Left cardiac atrium (tissue), 4 donors: ENCODE results near the gene ANTKMT. TPM values are rescaled to one million over a fixed set of nuclear protein-coding genes. Genes with fewer than 3 reads are reported as not detected.
"Not testable (repeated sequence)": the region's sequence is repeated elsewhere in the genome, so short reads cannot be mapped to it uniquely, and the experiment has no call there.

Experiments
- ATAC-seq, 2 donors: fragments of 200-7000 bp; cut with Tn5 transposase; one replicate each; pipeline ENCODE4 v1.9.1; 2020; ENCODE audit warnings: mild to moderate bottlenecking in 2 of 2, moderate library complexity in 2 of 2
- DNase-seq: peaks from one replicate; pipeline ENCODE4 v3.0.0-alpha.2; 2020
- intact Hi-C, 2 donors: fragments of 100-400 bp; cut with DNase I; formaldehyde crosslinking; loops; one replicate each; pipeline versions ENCODE4 v1.14.1 to v1.15.1; 2022 to 2023
- total RNA-seq, 2 donors: library from RNA; stranded (reverse); fragmentation: NEBNext Ultra II Directional; extraction: Animal tissue kit (Norgen Biotek cat#: 25700); gene quantifications; one replicate each; pipeline ENCODE4 v1.2.1, GENCODE V29; 2021
- donor health status: DM: no; HTN: yes; CAD: no.
- donor health status: DM: no; HTN: yes; CAD: no; lungs with severe emphysema.
- donor health status: DM: yes; HTN: yes; CAD: no.
- donor health status: Dilated cardiomyopathy.

ANTKMT gene
- total RNA-seq, 2 donors from 2014 or later: 32.5 to 36.8 TPM

GRCh38 chr16:751152-752006 lies 30.4 kb downstream of the ANTKMT start:
- DNase-seq: no peak
- intact Hi-C loops: no loop called here

GRCh38 chr16:752007-752312 lies 31.0 kb downstream of the ANTKMT start:
- DNase-seq: no peak
- intact Hi-C loops: no loop called here
- ATAC-seq: no peak

More at GRCh38 chr16:751152-752006, 30.4 kb downstream of the ANTKMT start:
- ATAC-seq: peak; percentile 57 to 87

GRCh38 chr16:754121-754607 lies 33.2 kb downstream of the ANTKMT start:
- ATAC-seq, intact Hi-C loops: not testable (repeated sequence)

GRCh38 chr16:754656-755055 lies 33.7 kb downstream of the ANTKMT start:
- peak in 1 of 2 donors; percentile 31 for ATAC-seq
- intact Hi-C loops: no loop called here
- DNase-seq: no peak

More at GRCh38 chr16:754121-754607, 33.2 kb downstream of the ANTKMT start:
- DNase-seq: not testable (repeated sequence)

- no peak for ATAC-seq
- no peak for DNase-seq
- intact Hi-C loops: no loop called here
Observed at GRCh38 chr16:756428-756827, 35.5 kb downstream of the ANTKMT start.

GRCh38 chr16:759110-759910 lies 38.4 kb downstream of the ANTKMT start:
- DNase-seq (no peak), ATAC-seq (no peak)
- intact Hi-C loops: no loop called here

GRCh38 chr16:760065-760464 lies 39.1 kb downstream of the ANTKMT start:
- intact Hi-C loops: no loop called here

GRCh38 chr16:760545-761343 lies 39.8 kb downstream of the ANTKMT start, which contains the start of gene MSLN:
Gene MSLN (plus strand): TSS chr16:760734. CDS start chr16:762681, 1,947 bp downstream.
- peak; percentile 46 for DNase-seq
- intact Hi-C loops: no loop called here
- peak; percentile 49 to 86 for ATAC-seq

More at GRCh38 chr16:760065-760464, 39.1 kb downstream of the ANTKMT start:
- DNase-seq (no peak), ATAC-seq (peak; percentile 28 to 64)

GRCh38 chr16:761625-762513 lies 40.9 kb downstream of the ANTKMT start:
- ATAC-seq (no peak), DNase-seq (no peak)
- intact Hi-C loops: no loop called here

- DNase-seq (no peak), ATAC-seq (no peak)
- intact Hi-C loops: no loop called here
Observed at GRCh38 chr16:762595-763268, 41.8 kb downstream of the ANTKMT start.

GRCh38 chr16:763369-764183 lies 42.6 kb downstream of the ANTKMT start:
- ATAC-seq (no peak), DNase-seq (no peak)
- intact Hi-C loops: no loop called here

- intact Hi-C loops: no loop called here
- no peak for DNase-seq
- ATAC-seq: no peak
Observed at GRCh38 chr16:764184-764750, 43.3 kb downstream of the ANTKMT start.

GRCh38 chr16:764848-765487 lies 44.0 kb downstream of the ANTKMT start:
- no peak for DNase-seq
- intact Hi-C loops: no loop called here
- no peak for ATAC-seq

GRCh38 chr16:765488-765865 lies 44.5 kb downstream of the ANTKMT start:
- DNase-seq (no peak), ATAC-seq (no peak)
- intact Hi-C loops: no loop called here

GRCh38 chr16:766008-766819 lies 45.3 kb downstream of the ANTKMT start:
- no peak for DNase-seq
- ATAC-seq: no peak
- intact Hi-C loops: no loop called here
